A549 (cell line): ENCODE data around the gene SHFL. TPM values are rescaled to one million over a fixed set of nuclear protein-coding genes. Genes with fewer than 3 reads are reported as not detected.

Experiments used
- ATAC-seq, 2 experiments: fragments of 200-7000 bp in 1 of 2; fragments of >200 bp in 1 of 2; cut with Nextera tagmentation in 1 of 2; cut with Tn5 transposase in 1 of 2; 3 replicates each; pipeline versions ENCODE4 v1.8.0 to v1.9.1; 2018 to 2020; ENCODE audit warnings: mild to moderate bottlenecking in 1 of 2, moderate library complexity in 1 of 2
- CTCF ChIA-PET: fragments of 300-600 bp; sonication (Branson Sonifier 250); formaldehyde crosslinking; extraction: SDS; loops from one replicate; lab custom pipeline; 2021; ENCODE audit warnings: antibody characterized with exemption, inconsistent platforms; lab: Yijun Ruan, JAX
- POLR2A ChIA-PET: fragments of 350-600 bp; formaldehyde crosslinking; extraction: SDS; loops from one replicate; lab custom pipeline; 2021; ENCODE audit warnings: antibody characterized with exemption, inconsistent platforms; lab: Yijun Ruan, JAX
- DNase-seq, 2 experiments: peaks; one replicate each; pipeline versions ENCODE4 v3.0.0 to v3.0.0-alpha.2; 2011 to 2016; ENCODE audit warnings: low read depth in 1 of 2, low spot score in 1 of 2
- FAIRE-seq: peaks from 2 replicates; lab custom pipeline; 2011; peaks lifted over from hg19 to GRCh38; lab: Jason Lieb, UNC
- H3K27ac ChIP-seq, 2 experiments: fragments of >200 bp; sonication (Bioruptor Twin); formaldehyde crosslinking; 3 replicates each; pipeline ENCODE4 v1.5.1; 2016 to 2017
- H3K4me1 ChIP-seq: fragments of >200 bp; sonication (Bioruptor Twin); formaldehyde crosslinking; 3 replicates; pipeline ENCODE4 v1.6.1; 2016
- H3K4me2 ChIP-seq: fragments of >200 bp; sonication (Bioruptor Twin); formaldehyde crosslinking; 3 replicates; pipeline ENCODE4 v1.6.1; 2016
- H3K4me3 ChIP-seq: fragments of >200 bp; sonication (Bioruptor Twin); formaldehyde crosslinking; 3 replicates; pipeline ENCODE4 v1.5.1; 2016
- H3K9me3 ChIP-seq: fragments of >200 bp; sonication (Bioruptor Twin); formaldehyde crosslinking; 3 replicates; pipeline ENCODE4 v1.6.1; 2016
- CBX2 ChIP-seq: fragments of 200-600 bp; sonication (generic); IDR thresholded peaks from 2 replicates; pipeline ENCODE4 v1.6.1; 2016; ENCODE audit warnings: low read depth, mild to moderate bottlenecking, borderline replicate concordance
- CBX8 ChIP-seq: fragments of 200-600 bp; sonication (generic); IDR thresholded peaks from 2 replicates; pipeline ENCODE4 v1.6.1; 2016
- CEBPB ChIP-seq, 2 experiments: fragments of >200 bp in 1 of 2; sonication (Bioruptor Twin) in 1 of 2; formaldehyde crosslinking in 1 of 2; IDR thresholded peaks; 2 replicates each; pipeline ENCODE4 v1.6.1; 2012 to 2016
- CHD2 ChIP-seq: fragments of 150-350 bp; IDR thresholded peaks from 2 replicates; pipeline ENCODE4 v1.6.1; 2014; ENCODE audit warnings: low read length; ENCODE audit not compliant: partially characterized antibody
- CHD4 ChIP-seq: fragments of 200-600 bp; sonication (generic); IDR thresholded peaks from 2 replicates; pipeline ENCODE4 v1.6.1; 2016; ENCODE audit warnings: antibody characterized with exemption, mild to moderate bottlenecking, borderline replicate concordance
- EHF ChIP-seq: fragments of 250-450 bp; sonication (Bioruptor Pico); IDR thresholded peaks from 2 replicates; pipeline ENCODE4 v1.5.0; 2020; ENCODE audit warnings: mild to moderate bottlenecking
- ESRRA ChIP-seq: fragments of 150-350 bp; IDR thresholded peaks from 2 replicates; pipeline ENCODE4 v1.6.1; 2014; ENCODE audit warnings: mild to moderate bottlenecking, low read length, borderline replicate concordance
- FOSL2 ChIP-seq, 2 experiments: fragments of 450-650 bp in 1 of 2; fragments of >200 bp in 1 of 2; sonication (Bioruptor Twin) in 1 of 2; formaldehyde crosslinking; IDR thresholded peaks; 2 replicates each; pipeline versions ENCODE4 v1.5.0 to v1.6.1; 2016 to 2020; ENCODE audit warnings: mild to moderate bottlenecking in 1 of 2, moderate library complexity in 1 of 2
- FOXS1 ChIP-seq: fragments of 250-450 bp; sonication (Bioruptor Pico); IDR thresholded peaks from 2 replicates; pipeline ENCODE4 v1.5.0; 2020; ENCODE audit warnings: mild to moderate bottlenecking, moderate library complexity
- GATA3 ChIP-seq: IDR thresholded peaks from 2 replicates; pipeline ENCODE4 v1.6.1; 2012; ENCODE audit warnings: borderline replicate concordance
- HDAC2 ChIP-seq: fragments of 200-600 bp; sonication (generic); IDR thresholded peaks from 2 replicates; pipeline ENCODE4 v1.6.1; 2016
- HEYL ChIP-seq: fragments of 250-450 bp; sonication (Bioruptor Pico); IDR thresholded peaks from 2 replicates; pipeline ENCODE4 v1.8.0; 2021; ENCODE audit warnings: mild to moderate bottlenecking, moderate library complexity
- HOXA7 ChIP-seq: fragments of 250-450 bp; sonication (Bioruptor Pico); IDR thresholded peaks from 2 replicates; pipeline ENCODE4 v1.5.0; 2020; ENCODE audit warnings: mild to moderate bottlenecking, moderate library complexity
- HOXB13 ChIP-seq: fragments of 250-450 bp; sonication (Bioruptor Pico); IDR thresholded peaks from 2 replicates; pipeline ENCODE4 v1.5.0; 2020; ENCODE audit warnings: low read depth, mild to moderate bottlenecking, moderate library complexity
- JUNB ChIP-seq: fragments of >200 bp; sonication (Bioruptor Twin); formaldehyde crosslinking; IDR thresholded peaks from 2 replicates; pipeline ENCODE4 v1.6.1; 2016
- KDM1A ChIP-seq: fragments of 200-600 bp; sonication (generic); IDR thresholded peaks from 2 replicates; pipeline ENCODE4 v1.6.1; 2016; ENCODE audit warnings: low read depth, mild to moderate bottlenecking
- MAFK ChIP-seq: fragments of 450-650 bp; IDR thresholded peaks from 2 replicates; pipeline ENCODE4 v1.6.1; 2014; ENCODE audit not compliant: partially characterized antibody
- MAZ ChIP-seq: fragments of 150-350 bp; IDR thresholded peaks from 2 replicates; pipeline ENCODE4 v1.6.1; 2014; ENCODE audit warnings: antibody characterized with exemption, low read depth, low read length, borderline replicate concordance
- NPAS2 ChIP-seq: fragments of 250-450 bp; sonication (Bioruptor Pico); IDR thresholded peaks from 2 replicates; pipeline ENCODE4 v1.8.0; 2022; ENCODE audit warnings: mild to moderate bottlenecking, moderate library complexity, borderline replicate concordance
- NR3C1 ChIP-seq: fragments of >200 bp; sonication (Bioruptor Twin); formaldehyde crosslinking; IDR thresholded peaks from 3 replicates; pipeline ENCODE4 v1.6.1; 2017
- PBX3 ChIP-seq: IDR thresholded peaks from 2 replicates; pipeline ENCODE4 v1.6.1; 2012
- PHF8 ChIP-seq: fragments of 200-600 bp; sonication (generic); IDR thresholded peaks from 2 replicates; pipeline ENCODE4 v1.6.1; 2016; ENCODE audit warnings: low read depth, mild to moderate bottlenecking, antibody characterized with exemption, moderate library complexity, borderline replicate concordance
- RARB ChIP-seq: fragments of 250-450 bp; sonication (Bioruptor Pico); IDR thresholded peaks from 2 replicates; pipeline ENCODE4 v1.8.0; 2021; ENCODE audit warnings: mild to moderate bottlenecking, moderate library complexity
- RCOR1 ChIP-seq: fragments of 150-350 bp; IDR thresholded peaks from 2 replicates; pipeline ENCODE4 v1.6.1; 2014; ENCODE audit warnings: antibody characterized with exemption, low read length, low read depth
- RFX5 ChIP-seq: fragments of 450-650 bp; IDR thresholded peaks from 2 replicates; pipeline ENCODE4 v1.7.1; 2014; ENCODE audit warnings: antibody characterized with exemption, mild to moderate bottlenecking, moderate library complexity
- RNF2 ChIP-seq: fragments of 200-600 bp; sonication (generic); IDR thresholded peaks from 2 replicates; pipeline ENCODE4 v1.6.1; 2016; ENCODE audit warnings: low read depth, mild to moderate bottlenecking, antibody characterized with exemption, moderate library complexity, borderline replicate concordance
- SREBF2 ChIP-seq: fragments of 450-650 bp; IDR thresholded peaks from 2 replicates; pipeline ENCODE4 v1.6.1; 2014; ENCODE audit warnings: mild to moderate bottlenecking, moderate library complexity
- TFCP2L1 ChIP-seq: fragments of 250-450 bp; sonication (Bioruptor Pico); IDR thresholded peaks from 2 replicates; pipeline ENCODE4 v1.5.0; 2021; ENCODE audit warnings: mild to moderate bottlenecking
- ZC3H11A ChIP-seq: fragments of 450-650 bp; IDR thresholded peaks from 2 replicates; pipeline ENCODE4 v1.6.1; 2014; ENCODE audit warnings: antibody characterized with exemption, mild to moderate bottlenecking
- ZNF302 ChIP-seq: fragments of 250-450 bp; sonication (Bioruptor Pico); IDR thresholded peaks from 2 replicates; pipeline ENCODE4 v1.9.0; 2021; ENCODE audit warnings: inconsistent platforms, mild to moderate bottlenecking, moderate library complexity
- ZSCAN20 ChIP-seq: fragments of 250-450 bp; sonication (Bioruptor Pico); IDR thresholded peaks from 2 replicates; pipeline ENCODE4 v1.8.0; 2022; ENCODE audit warnings: mild to moderate bottlenecking, moderate library complexity
- WGBS: methylation state at CpG from one replicate; pipeline ENCODE4 v1.1.6; 2017; ENCODE audit errors: missing lambda C conversion rate; 5-methylcytosine and 5-hydroxymethylcytosine counted together
- polyA minus RNA-seq: library from RNA; depleted of rRNA, polyadenylated mRNA; stranded (reverse); fragments of >200 nt; gene quantifications from 2 replicates; pipeline ENCODE4 v1.2.3, GENCODE V29; 2011; rRNA and poly(A)+ RNA removed
- polyA plus RNA-seq, 4 experiments: library from polyadenylated mRNA; depleted of rRNA in 3 of 4; stranded (reverse); fragments of >200 nt; fragmentation: RNase III in 1 of 4; extraction: RNeasy Plus Mini Kit Qiagen cat#74134 plus additional on column Dnase treatment in 1 of 4; gene quantifications; 2 replicates in 3 of 4; 3 replicates in 1 of 4; pipeline ENCODE4 v1.2.3, GENCODE V29; 2011 to 2017

The SHFL gene
- polyA plus RNA-seq (2011; rRNA removed) (9.1 and 10.1 TPM in 2 replicates), polyA plus RNA-seq (2017; fragmentation: RNase III; extraction: RNeasy Plus Mini Kit Qiagen cat#74134 plus additional on column Dnase treatment) (10.5 to 16.4 TPM (median 12.5 TPM) in 3 replicates), polyA minus RNA-seq (6.4 and 7.7 TPM in 2 replicates)
- polyA plus RNA-seq (2012; cell fraction: cytosol; rRNA removed): 11.7 and 14.0 TPM in 2 replicates
- polyA plus RNA-seq (2012; cell fraction: nucleus; rRNA removed): 33.6 and 40.8 TPM in 2 replicates

- DNase-seq (peak in 1 of 2 experiments; percentile 44), ATAC-seq (peak; percentile 91), FAIRE-seq (no peak)
- WGBS: 20% methylated on average over 9 of the region's 81 CpGs
- H3K9me3 ChIP-seq: no peaks in the 10 kb centered on the region
- peak within 1 kb of the TSS; percentile 91 to 98 for H3K27ac ChIP-seq
- TF ChIP-seq KDM1A: peak; percentile 96
- TF ChIP-seq RARB (CRISPR knock-in tag): no peak
- TF ChIP-seq SREBF2: no peak
- TF ChIP-seq ZC3H11A: no peak
- TF ChIP-seq CBX8: no peak
- TF ChIP-seq NR3C1: no peak
- no peak for TF ChIP-seq PBX3
- no peak for TF ChIP-seq TFCP2L1 (CRISPR knock-in tag)
- TF ChIP-seq CHD4: peak; percentile 92
- no peak for TF ChIP-seq ZSCAN20
- no peak for TF ChIP-seq EHF
- no peak for TF ChIP-seq RFX5
- no peak for TF ChIP-seq NPAS2 (CRISPR knock-in tag)
- TF ChIP-seq RCOR1: no peak
- TF ChIP-seq ESRRA: no peak
- TF ChIP-seq MAZ: no peak
- no peak for TF ChIP-seq CEBPB (IDR thresholded peaks at IDR 0.05)
- TF ChIP-seq ZNF302: no peak
- no peak for TF ChIP-seq JUNB
- TF ChIP-seq MAFK: no peak
- TF ChIP-seq HOXB13 (CRISPR knock-in tag): no peak
- TF ChIP-seq HOXA7 (CRISPR knock-in tag): no peak
- peak; percentile 47; the same call in 1 of the 2 replicates for TF ChIP-seq PHF8
- no peak for TF ChIP-seq HEYL (CRISPR knock-in tag)
- no peak for TF ChIP-seq GATA3
- TF ChIP-seq CHD2: no peak
- TF ChIP-seq HDAC2: peak; percentile 87; the same call in 1 of the 2 replicates
- TF ChIP-seq CBX2: no peak
- TF ChIP-seq FOSL2 (IDR thresholded peaks at IDR 0.05): no peak
- TF ChIP-seq FOSL2 (CRISPR knock-in tag; IDR thresholded peaks at IDR 0.05): no peak
- no peak for TF ChIP-seq FOXS1
- TF ChIP-seq RNF2: no peak
- H3K4me2 ChIP-seq: peak within 1 kb of the TSS; percentile 85
- ChIA-PET CTCF (no interaction called here), POLR2A (no interaction called here)
- H3K4me3 ChIP-seq: peak within 1 kb of the TSS; percentile 80
- peaks cover 4% of the 10 kb centered on the region; the same call in 2 of the 3 replicates for H3K4me1 ChIP-seq
Measured at GRCh38 chr19:10085641-10086590, at the start of gene SHFL. TSS of gene SHFL (plus strand) at chr19:10086317. CDS start at chr19:10086428, 111 bp downstream.
